Measurements from ENCODE around the gene POLR2I.
A peak's percentile ranks its signal among the peaks of the same experiment; 100 is the strongest.
"Not testable (repeated sequence)": the region's sequence is repeated elsewhere in the genome, so short reads cannot be mapped to it uniquely, and the experiment has no call there.

POLR2I gene

GRCh38 chr19:36131221-36131620 lies 16.5 kb upstream of the POLR2I start:
- DNase-seq (ENCODE audit: low read depth), result not testable (repeated sequence)

- no peak for DNase-seq (ENCODE audit: low read depth)
These were observed 13.7 kb upstream of the POLR2I start for GRCh38 chr19:36128392-36128736.

GRCh38 chr19:36125557-36125956 lies 10.9 kb upstream of the POLR2I start:
- DNase-seq (ENCODE audit: low read depth), result no peak

- no peak for DNase-seq (ENCODE audit: low read depth)
These were observed 6.9 kb upstream of the POLR2I start for GRCh38 chr19:36121486-36122124.

GRCh38 chr19:36120984-36121358 lies 6.3 kb upstream of the POLR2I start:
- DNase-seq (ENCODE audit: low read depth), result no peak

- DNase-seq (ENCODE audit: low read depth), result no peak
These were observed 5.7 kb upstream of the POLR2I start for GRCh38 chr19:36120092-36120983.

GRCh38 chr19:36116344-36116637 lies 1.6 kb upstream of the POLR2I start:
- no peak for DNase-seq (ENCODE audit: low read depth)

GRCh38 chr19:36115453-36116343 lies 1.0 kb upstream of the POLR2I start, which contains the start of gene TBCB:
Gene TBCB, plus strand, starts transcription at chr19:36115468. Its CDS starts 93 bp downstream, at chr19:36115561.
- peak; percentile 84 for DNase-seq (ENCODE audit: low read depth)

GRCh38 chr19:36113894-36114720 lies 568 bp downstream of the POLR2I start:
- no peak for DNase-seq (ENCODE audit: low read depth)

GRCh38 chr19:36113425-36113824 lies 1.2 kb downstream of the POLR2I start:
- no peak for DNase-seq (ENCODE audit: low read depth)

- DNase-seq (ENCODE audit: low read depth), result no peak
These were observed 2.0 kb downstream of the POLR2I start for GRCh38 chr19:36112678-36113077.

GRCh38 chr19:36111200-36111539 lies 3.5 kb downstream of the POLR2I start:
- DNase-seq (ENCODE audit: low read depth), result no peak

- no peak for DNase-seq (ENCODE audit: low read depth)
These were observed 4.0 kb downstream of the POLR2I start, which contains the start of gene OVOL3 for GRCh38 chr19:36110487-36111199. Gene OVOL3, plus strand, starts transcription at chr19:36111143. Its CDS starts 60 bp downstream, at chr19:36111203.

GRCh38 chr19:36108684-36109083 lies 6.0 kb downstream of the POLR2I start:
- DNase-seq (ENCODE audit: low read depth), result no peak

- no peak for DNase-seq (ENCODE audit: low read depth)
These were observed 7.7 kb downstream of the POLR2I start for GRCh38 chr19:36106991-36107390.

GRCh38 chr19:36106441-36106840 lies 8.2 kb downstream of the POLR2I start:
- no peak for DNase-seq (ENCODE audit: low read depth)

GRCh38 chr19:36103842-36104552 lies 10.7 kb downstream of the POLR2I start:
- no peak for DNase-seq (ENCODE audit: low read depth)

- DNase-seq (ENCODE audit: low read depth), result no peak
These were observed 11.5 kb downstream of the POLR2I start for GRCh38 chr19:36103040-36103626.

GRCh38 chr19:36101550-36102327 lies 12.9 kb downstream of the POLR2I start:
- no peak for DNase-seq (ENCODE audit: low read depth)
